NB4 (cell line): Measurements from ENCODE around the gene XPC.

Experiments used
- CTCF ChIP-seq: IDR thresholded peaks from one replicate; pipeline ENCODE4 v1.5.1; 2012; ENCODE audit warnings: low read depth, low read length
- MYC ChIP-seq: IDR thresholded peaks from 2 replicates; pipeline ENCODE4 v1.6.1; 2011; ENCODE audit warnings: low read depth, low read length
- POLR2A ChIP-seq: IDR thresholded peaks from 2 replicates; pipeline ENCODE4 v1.6.1; 2011; ENCODE audit warnings: mild to moderate bottlenecking; ENCODE audit not compliant: insufficient read length; ENCODE audit errors: extremely low read depth

GRCh38 chr3:14183015-14183577, 4.7 kb upstream of the XPC start:
- TF ChIP-seq CTCF = no peak
- no peak for TF ChIP-seq MYC
- no peak for TF ChIP-seq POLR2A
